T-helper 9 cell (primary cell): ENCODE results near the gene HOXA10.

Source experiments
- DNase-seq: peaks from one replicate; pipeline ENCODE4 v3.0.0-alpha.2; 2020

The HOXA10 gene

GRCh38 chr7:27189997-27190748 lies 16.1 kb upstream of the HOXA10 start:
- DNase-seq, result no peak

GRCh38 chr7:27189295-27189996 lies 15.3 kb upstream of the HOXA10 start:
- DNase-seq, result no peak

- no peak for DNase-seq
Measured at GRCh38 chr7:27188386-27189294, 14.5 kb upstream of the HOXA10 start.

GRCh38 chr7:27187475-27188385 lies 13.6 kb upstream of the HOXA10 start:
- no peak for DNase-seq

- no peak for DNase-seq
Measured at GRCh38 chr7:27186668-27187474, 12.8 kb upstream of the HOXA10 start.

- no peak for DNase-seq
Measured at GRCh38 chr7:27185854-27186667, 11.9 kb upstream of the HOXA10 start.

GRCh38 chr7:27185013-27185853 lies 11.1 kb upstream of the HOXA10 start, which contains the start of gene HOXA11:
HOXA11 (minus strand) TSS chr7:27185232; CDS start chr7:27185144, 88 bp downstream.
- no peak for DNase-seq

GRCh38 chr7:27184337-27185012 lies 10.4 kb upstream of the HOXA10 start:
- DNase-seq, result no peak

- DNase-seq, result no peak
Measured at GRCh38 chr7:27183682-27184336, 9.7 kb upstream of the HOXA10 start.

GRCh38 chr7:27182861-27183681 lies 9.0 kb upstream of the HOXA10 start:
- DNase-seq, result no peak

GRCh38 chr7:27182285-27182841 lies 8.2 kb upstream of the HOXA10 start:
- no peak for DNase-seq

GRCh38 chr7:27181795-27182275 lies 7.7 kb upstream of the HOXA10 start:
- no peak for DNase-seq

- no peak for DNase-seq
Measured at GRCh38 chr7:27180431-27181420, 6.6 kb upstream of the HOXA10 start.

- peak; percentile 58 for DNase-seq
Measured at GRCh38 chr7:27179503-27180430, 5.6 kb upstream of the HOXA10 start.
